NK-92 treated with Interleukin-12 subunit alpha and Interleukin-12 subunit beta, amount 100 ng/mL, for 24 hours (cell line): ENCODE data around the gene CPA5.
"Not testable (repeated sequence)": the region's sequence is repeated elsewhere in the genome, so short reads cannot be mapped to it uniquely, and the experiment has no call there.

Experiments used
- DNase-seq: peaks from one replicate; lab custom pipeline; 2025; lab: John Stamatoyannopoulos, UW

CPA5 gene

GRCh38 chr7:130359276-130359857, 14.8 kb downstream of the CPA5 start:
- DNase-seq = no peak

DNA sequence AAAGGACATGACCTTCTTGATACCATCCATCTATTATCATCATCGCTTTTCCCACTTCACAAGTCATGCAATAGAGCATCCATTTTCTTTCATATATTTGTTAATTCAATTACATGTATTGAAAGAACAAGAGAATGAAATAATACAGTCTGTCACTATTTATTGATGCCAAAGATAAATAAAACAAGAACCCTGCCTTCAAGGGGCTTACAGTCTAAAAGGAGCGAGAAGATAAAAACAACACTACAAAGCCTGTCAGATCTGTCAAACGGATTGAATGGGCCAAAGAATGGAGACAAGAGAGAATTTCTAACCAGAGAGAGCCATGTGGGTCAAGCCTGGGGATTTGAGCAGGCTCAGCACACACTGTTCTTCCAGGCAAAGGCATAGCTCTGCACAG, 15.9 kb downstream of the CPA5 start:
- DNase-seq = no peak

GRCh38 chr7:130361681-130362080, 17.1 kb downstream of the CPA5 start:
- no peak for DNase-seq

DNA sequence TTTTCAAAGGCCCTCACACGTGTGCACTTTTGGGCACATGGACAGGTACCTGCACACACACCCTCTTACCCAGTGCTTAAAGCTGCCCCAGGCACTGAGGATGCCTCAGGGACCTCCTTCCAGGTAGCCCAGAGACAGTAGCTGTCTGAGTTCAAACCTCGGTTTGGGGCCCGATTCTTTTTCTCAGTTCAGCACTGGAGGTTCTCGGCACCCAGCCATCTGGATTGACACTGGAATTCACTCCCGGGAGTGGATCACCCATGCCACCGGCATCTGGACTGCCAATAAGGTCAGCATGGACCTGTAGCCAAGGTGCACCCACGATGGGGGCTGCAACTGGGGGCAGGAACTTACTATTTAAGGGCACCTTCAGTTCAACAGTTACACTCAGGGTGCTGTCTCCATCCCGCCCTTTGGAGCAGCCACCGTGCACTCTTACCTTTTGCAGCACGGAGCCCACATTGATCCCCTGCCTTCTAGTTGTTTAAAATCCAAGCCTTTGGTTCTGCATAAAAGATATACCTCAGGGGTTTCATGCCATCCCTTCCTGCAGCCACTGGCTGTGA, 17.7 kb downstream of the CPA5 start:
- DNase-seq = no peak

GRCh38 chr7:130363026-130363847, 18.6 kb downstream of the CPA5 start:
- DNase-seq = no peak

DNA sequence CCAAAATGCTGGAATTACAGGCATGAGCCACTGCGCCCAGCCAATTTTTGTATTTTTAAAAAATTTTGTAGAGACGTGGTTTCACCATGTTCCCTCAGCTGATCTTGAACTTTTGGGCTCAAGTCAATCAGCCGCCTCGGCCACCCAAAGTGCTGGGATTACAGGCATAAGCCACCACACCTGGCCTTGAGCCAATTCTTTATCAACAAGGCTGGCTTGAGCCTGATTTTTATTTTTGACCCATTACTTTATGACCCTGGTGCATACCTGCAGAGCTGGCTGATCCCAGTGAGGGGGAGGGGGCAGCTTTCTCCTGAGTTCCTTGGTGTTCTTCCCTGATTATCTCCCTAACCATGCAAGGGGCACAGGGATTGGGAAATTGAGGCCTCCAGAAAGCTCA, 19.8 kb downstream of the CPA5 start:
- DNase-seq = no peak

DNA sequence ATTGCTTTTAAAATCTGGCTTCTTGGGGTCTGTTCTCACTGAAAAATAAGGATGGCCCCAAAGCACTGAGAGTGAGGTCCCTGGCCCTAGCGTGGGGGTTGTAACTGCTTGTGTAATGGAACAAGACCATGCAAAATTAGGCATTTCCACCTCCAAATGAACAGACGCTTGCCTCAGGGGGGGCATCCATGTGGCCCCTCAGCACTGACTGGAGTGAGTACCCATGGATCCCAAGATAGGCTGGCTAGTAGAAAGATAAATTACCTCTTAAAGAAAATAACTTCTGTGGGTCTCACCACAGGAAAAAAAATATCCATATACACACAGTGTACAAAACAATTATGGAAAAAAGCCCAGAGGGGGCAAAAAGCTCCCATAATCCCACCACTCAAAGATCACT, 20.5 kb downstream of the CPA5 start:
- no peak for DNase-seq

- no peak for DNase-seq
Measured at GRCh38 chr7:130365511-130366441, 21.2 kb downstream of the CPA5 start.

DNA sequence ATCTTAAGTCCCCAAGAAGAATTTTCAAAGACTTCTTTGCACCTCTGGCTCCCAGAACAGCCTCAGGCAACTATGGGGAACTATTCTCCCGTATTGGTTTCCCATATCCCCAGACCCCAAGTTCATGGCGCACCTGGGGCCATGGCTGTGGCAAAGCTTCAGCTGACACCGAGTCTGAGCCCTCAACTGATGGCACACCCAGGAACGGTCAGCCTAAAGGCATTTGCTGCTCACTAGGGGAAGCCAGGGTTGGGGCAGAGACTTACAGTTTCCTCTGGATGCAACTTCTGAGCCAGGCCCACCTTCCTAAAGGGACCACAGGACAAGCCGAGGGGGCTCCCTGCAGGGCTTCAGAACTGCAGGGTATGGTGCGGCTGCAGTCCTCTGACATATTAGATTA, 21.9 kb downstream of the CPA5 start:
- DNase-seq = no peak

GRCh38 chr7:130367088-130367755, 22.6 kb downstream of the CPA5 start:
- no peak for DNase-seq

GRCh38 chr7:130367836-130368746, 23.5 kb downstream of the CPA5 start:
- DNase-seq = no peak

GRCh38 chr7:130369110-130369711, 24.6 kb downstream of the CPA5 start:
- no peak for DNase-seq

DNA sequence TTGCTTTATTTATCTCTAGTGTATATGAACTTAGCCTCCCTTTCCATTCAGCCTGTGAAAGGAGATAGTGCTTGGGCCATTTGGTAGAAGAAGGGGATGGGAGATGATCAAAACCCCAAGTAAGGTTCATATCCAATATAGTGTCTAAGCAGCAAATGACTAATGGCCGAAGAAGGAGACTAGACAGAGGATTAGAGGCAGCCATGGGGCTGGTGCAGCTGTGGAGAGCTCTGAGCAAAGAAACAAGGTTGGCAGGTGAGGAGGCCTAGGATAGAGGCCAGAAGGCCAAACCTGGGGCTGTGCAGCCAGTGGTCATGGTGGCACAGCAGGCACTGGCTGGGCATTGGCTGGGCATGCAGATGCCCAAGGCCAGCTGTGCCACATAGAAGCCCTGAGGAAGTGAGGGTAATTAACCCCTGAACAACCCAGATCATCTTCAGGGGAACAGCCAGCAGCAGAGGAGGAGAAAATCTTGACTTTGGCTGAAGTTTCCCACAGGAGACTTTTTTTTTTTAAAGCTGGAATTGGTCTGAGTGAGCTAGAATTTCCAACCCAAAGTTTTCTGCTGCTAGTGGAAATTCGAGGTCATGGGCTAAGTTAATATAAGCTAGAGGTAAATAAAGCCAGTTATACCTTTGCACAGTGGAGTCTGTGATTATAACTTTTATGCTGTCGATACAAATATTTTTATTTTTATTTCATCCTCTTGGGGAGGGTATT, 25.4 kb downstream of the CPA5 start:
- DNase-seq = no peak

- DNase-seq = no peak
Measured at GRCh38 chr7:130371046-130371445, 26.4 kb downstream of the CPA5 start.

DNA sequence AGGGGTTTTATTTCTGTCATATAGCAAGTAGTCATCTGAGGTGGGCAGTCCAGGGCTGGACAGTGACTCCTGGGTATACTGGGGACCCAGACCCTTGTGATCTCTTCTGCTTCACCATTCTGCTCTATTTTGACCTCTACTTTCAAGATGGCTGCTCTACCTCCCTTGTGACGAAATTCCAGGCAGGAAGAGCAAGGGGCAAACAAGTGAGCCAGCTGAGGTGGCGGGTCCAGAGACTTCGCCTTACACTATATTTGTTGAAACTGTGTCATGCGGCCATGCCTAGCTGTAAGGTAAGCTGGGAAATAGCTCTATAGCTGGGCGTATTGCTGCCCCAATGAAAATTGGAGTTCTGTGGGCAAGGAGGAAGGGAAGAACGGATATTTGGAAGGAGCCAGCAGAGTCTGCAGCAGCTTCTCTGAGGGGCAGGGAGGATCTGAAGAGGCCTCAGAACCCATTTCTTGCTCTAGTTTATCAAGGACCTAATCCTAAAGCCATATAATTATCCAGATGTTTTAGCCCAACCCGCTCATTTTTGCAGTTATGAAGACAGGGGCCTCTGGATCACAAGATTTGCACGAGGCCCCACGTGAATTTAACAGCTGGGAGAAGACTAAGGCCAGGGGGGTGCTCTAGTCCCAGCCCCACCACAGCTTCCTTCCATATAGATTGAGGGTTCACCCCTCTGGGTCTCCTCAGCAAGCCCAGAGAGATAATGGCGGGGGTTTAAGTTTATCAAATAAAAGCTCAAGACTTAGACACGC, 28.0 kb downstream of the CPA5 start:
- DNase-seq = no peak

GRCh38 chr7:130374507-130374906, 29.9 kb downstream of the CPA5 start:
- no peak for DNase-seq

DNA sequence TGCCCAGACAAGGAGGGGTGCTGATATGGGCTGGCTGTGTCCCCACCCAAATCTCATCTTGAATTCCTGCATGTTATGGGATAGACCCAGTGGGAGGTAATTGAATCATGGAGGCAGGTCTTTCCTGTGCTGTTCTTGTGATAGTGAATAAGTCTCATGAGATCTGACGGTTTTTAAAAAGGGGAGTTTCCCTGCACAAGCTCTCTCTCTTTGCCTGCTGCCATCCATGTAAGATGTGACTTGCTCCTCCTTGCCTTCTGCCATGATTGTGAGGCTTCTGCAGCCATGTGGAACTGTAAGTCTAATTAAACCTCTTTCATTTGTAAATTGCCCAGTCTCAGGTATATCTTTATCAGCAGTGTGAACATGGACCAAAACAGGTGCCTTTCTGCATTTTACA, 31.8 kb downstream of the CPA5 start:
- DNase-seq = not testable (repeated sequence)

DNA sequence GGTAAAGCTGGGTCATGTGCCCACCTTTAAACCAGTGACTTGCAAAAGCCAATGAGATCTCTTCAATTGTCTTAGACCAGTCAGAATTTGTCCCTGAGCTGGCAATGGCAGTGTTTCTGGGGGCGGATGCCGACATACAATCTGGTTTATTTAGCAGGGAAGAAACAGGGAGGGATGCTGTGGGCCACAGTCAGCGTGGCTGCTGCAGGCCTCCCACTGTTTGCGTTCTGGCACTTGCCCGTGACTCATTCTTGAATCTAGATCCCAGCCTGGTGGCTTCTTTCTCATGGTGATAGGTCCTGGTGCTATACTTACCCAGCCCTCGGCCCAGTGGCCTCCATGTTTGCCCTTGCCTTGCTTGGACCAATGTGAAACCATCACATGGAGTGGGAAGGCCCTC, 32.6 kb downstream of the CPA5 start:
- DNase-seq = no peak

DNA sequence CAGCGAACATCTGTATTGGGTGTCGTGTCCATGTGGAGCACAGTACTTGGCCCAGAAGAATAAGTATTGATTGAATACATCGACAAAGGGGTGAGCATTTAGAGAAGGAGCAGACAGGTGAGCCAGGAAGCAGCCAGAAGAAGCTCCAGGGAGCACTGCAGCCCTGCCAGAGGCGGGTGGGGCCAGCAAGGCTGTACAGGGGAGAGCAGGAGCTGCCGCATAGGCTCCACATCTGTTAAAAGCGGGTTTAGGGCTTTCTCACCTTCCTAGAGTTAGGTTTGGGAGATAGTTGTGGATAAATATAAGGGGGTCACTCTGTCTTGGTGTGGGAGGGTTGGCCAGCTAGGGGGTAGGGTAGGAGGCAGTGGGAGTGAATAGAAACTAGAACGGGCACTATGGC, 34.4 kb downstream of the CPA5 start:
- DNase-seq = no peak
